ENCODE results near the gene ASPSCR1. TPM values are rescaled to one million over a fixed set of nuclear protein-coding genes. Genes with fewer than 3 reads are reported as not detected.

ASPSCR1 gene
- total and polyA plus RNA-seq, 8 donors, result 11.7 to 143 (median 55.6) TPM

GRCh38 chr17:81955756-81956544 is 21.5 kb upstream of the ASPSCR1 start:
- Histone ChIP-seq H3K36me3 (no peaks in the 10 kb centered on the region), H3K4me3 (no peak overlapping the region), H3K9me3 (no peaks in the 10 kb centered on the region), H3K4me1 (peaks cover 17 to 20% (median 19%) of the 10 kb centered on the region in 4 donors), H3K27ac (no peak overlapping the region), H3K27me3 (peaks cover 9 to 80% (median 31%) of the 10 kb centered on the region in 3 donors)
- DNase-seq, result no peak
- intact Hi-C loops (cut with DNase I; ENCODE audit: low total_unique reads), result no loop called here
- WGBS, 5 donors, result 68 to 84% (median 79%) methylated on average over 7 to 13 of the region's 13 CpGs
- TF ChIP-seq CTCF (IDR thresholded peaks at IDR 0.05) (no peak), EP300 (IDR thresholded peaks at IDR 0.05) (no peak), POLR2AphosphoS5 (IDR thresholded peaks at IDR 0.05) (no peak), POLR2A (IDR thresholded peaks at IDR 0.05) (no peak)

GRCh38 chr17:81956607-81957589 is 20.5 kb upstream of the ASPSCR1 start:
- Histone ChIP-seq H3K36me3 (no peaks in the 10 kb centered on the region), H3K4me1 (peaks cover 20 to 28% (median 24%) of the 10 kb centered on the region in 4 donors), H3K4me3 (no peak overlapping the region), H3K9me3 (no peaks in the 10 kb centered on the region), H3K27ac (no peak overlapping the region), H3K27me3 (peaks cover 14 to 90% (median 39%) of the 10 kb centered on the region in 3 donors)
- no peak for TF ChIP-seq POLR2A (IDR thresholded peaks at IDR 0.05)
- no peak for TF ChIP-seq EP300 (IDR thresholded peaks at IDR 0.05)
- TF ChIP-seq CTCF (IDR thresholded peaks at IDR 0.05), result no peak
- TF ChIP-seq POLR2AphosphoS5 (IDR thresholded peaks at IDR 0.05), result no peak
- intact Hi-C loops (cut with DNase I; ENCODE audit: low total_unique reads), result no loop called here
- 81 to 88% (median 86%) methylated on average over 22 to 45 of the region's 45 CpGs for WGBS, 5 donors
- no peak for DNase-seq

- Histone ChIP-seq H3K27me3 (peaks cover 19 to 95% (median 49%) of the 10 kb centered on the region in 3 donors), H3K36me3 (no peaks in the 10 kb centered on the region), H3K27ac (no peak overlapping the region), H3K4me1 (peaks cover 20 to 28% (median 26%) of the 10 kb centered on the region in 4 donors), H3K9me3 (no peaks in the 10 kb centered on the region), H3K4me3 (no peak overlapping the region)
- intact Hi-C loops (cut with DNase I; ENCODE audit: low total_unique reads), result no loop called here
- WGBS, 5 donors, result 81 to 88% (median 85%) methylated on average over 16 to 19 of the region's 19 CpGs
- TF ChIP-seq POLR2A (IDR thresholded peaks at IDR 0.05) (no peak), POLR2AphosphoS5 (IDR thresholded peaks at IDR 0.05) (no peak), CTCF (IDR thresholded peaks at IDR 0.05) (no peak), EP300 (IDR thresholded peaks at IDR 0.05) (no peak)
- DNase-seq, result no peak
These were observed 19.6 kb upstream of the ASPSCR1 start for GRCh38 chr17:81957691-81958432.

Measured in stomach (tissue), 9 donors.